GM15510 (cell line): Measurements from ENCODE around the gene OSBPL7.

Source experiments
- POLR2A ChIP-seq: IDR thresholded peaks from 3 replicates; pipeline ENCODE4 v1.6.1; 2011; ENCODE audit warnings: borderline replicate concordance; ENCODE audit not compliant: insufficient read length; ENCODE audit errors: extremely low read depth

OSBPL7 gene

GRCh38 chr17:47808036-47808829 lies 13.4 kb downstream of the OSBPL7 start:
- TF ChIP-seq POLR2A: no peak

DNA sequence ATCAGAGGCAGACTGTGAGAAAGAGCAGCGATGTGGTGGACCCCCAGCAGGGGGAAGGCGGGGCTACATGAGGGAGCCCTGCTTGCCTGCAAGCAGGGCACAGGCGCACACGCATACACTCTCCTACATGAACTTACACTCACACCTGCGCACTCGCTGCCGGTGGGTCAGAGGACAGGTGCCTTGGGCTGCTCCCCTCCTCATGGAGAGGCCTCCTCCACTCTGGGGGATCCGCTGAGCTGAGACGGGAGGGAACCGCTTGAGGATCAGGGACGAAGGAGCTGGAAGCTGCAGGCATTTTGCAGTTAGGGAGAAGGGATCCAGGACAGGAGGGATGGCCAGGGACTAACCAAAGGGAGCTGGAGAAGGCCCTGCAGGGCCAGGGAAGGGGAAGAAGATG lies 14.2 kb downstream of the OSBPL7 start:
- no peak for TF ChIP-seq POLR2A

GRCh38 chr17:47806913-47807255 lies 14.7 kb downstream of the OSBPL7 start:
- no peak for TF ChIP-seq POLR2A

GRCh38 chr17:47806026-47806912 lies 15.3 kb downstream of the OSBPL7 start:
- no peak for TF ChIP-seq POLR2A

DNA sequence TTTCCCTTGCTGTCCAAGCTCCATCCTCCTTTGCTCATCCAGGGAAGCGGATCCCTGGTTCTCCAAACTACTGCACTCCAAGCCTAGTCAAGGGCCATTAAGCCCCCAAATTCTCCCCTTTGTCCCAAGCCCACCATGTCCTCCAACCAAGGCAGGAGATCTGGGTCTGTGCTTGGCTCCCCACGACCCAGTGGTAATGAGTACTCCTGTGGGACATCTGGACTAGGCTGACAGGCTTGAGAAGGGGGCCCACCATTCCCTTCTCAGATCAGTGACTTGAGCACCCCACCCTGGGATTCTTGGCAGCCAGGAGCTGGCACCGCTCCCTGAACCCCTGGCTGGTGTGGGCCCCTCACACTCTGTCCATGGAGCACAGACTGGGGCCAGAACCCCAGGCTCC lies 17.1 kb downstream of the OSBPL7 start:
- TF ChIP-seq POLR2A: no peak

DNA sequence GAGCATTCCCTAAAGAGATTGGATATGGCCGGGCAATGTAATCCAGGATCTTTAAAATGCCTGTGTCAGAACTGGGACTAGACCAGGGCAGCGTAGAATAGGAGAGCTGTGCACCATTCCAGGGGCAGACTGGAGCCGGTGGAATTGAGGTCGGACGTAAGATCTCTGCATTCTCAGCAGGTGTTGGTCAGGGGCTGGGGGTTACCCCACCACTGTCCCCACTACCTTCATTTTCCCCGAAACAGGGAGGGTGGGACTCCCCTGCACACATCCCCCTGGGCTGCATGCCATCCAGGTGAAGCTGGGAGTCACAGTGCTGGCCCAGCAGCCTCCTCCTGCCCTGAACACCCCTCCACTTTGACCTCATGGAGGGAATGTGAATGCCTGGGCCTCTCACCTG lies 17.8 kb downstream of the OSBPL7 start:
- TF ChIP-seq POLR2A: no peak

- no peak for TF ChIP-seq POLR2A
Observed at GRCh38 chr17:47803201-47803600, 18.4 kb downstream of the OSBPL7 start.

DNA sequence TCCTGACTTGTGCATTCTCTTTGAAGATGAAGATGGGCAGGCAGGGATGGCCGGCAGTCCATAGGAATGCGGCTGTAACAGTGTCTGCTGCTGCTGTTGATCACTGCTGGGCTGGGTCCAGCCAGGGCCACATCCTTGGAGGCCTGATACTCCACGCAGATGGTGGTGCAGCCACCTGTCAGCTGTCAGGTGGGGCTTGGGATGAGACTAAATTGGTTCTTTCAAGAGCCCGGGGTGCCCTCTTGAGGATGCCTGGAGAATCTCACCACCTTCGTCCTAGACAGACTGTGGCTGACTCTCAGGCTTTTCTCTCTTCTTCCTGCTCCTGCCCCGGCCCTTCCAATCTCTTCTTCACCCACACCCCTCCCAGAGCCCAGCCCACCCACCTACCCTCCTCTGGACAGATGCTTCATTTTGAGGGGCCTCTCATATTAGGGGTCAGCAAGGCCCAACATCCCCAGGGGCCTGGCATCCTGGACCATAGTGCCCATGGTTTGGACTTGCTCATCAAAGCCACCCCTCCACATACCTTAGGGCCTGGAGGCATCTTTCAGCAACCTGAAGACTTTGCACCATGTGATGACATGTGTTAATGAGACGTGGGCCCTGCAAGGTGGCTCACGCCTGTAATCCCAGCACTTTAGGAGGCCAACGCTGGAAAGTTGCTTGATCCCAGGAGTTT lies 19.1 kb downstream of the OSBPL7 start:
- TF ChIP-seq POLR2A: no peak

DNA sequence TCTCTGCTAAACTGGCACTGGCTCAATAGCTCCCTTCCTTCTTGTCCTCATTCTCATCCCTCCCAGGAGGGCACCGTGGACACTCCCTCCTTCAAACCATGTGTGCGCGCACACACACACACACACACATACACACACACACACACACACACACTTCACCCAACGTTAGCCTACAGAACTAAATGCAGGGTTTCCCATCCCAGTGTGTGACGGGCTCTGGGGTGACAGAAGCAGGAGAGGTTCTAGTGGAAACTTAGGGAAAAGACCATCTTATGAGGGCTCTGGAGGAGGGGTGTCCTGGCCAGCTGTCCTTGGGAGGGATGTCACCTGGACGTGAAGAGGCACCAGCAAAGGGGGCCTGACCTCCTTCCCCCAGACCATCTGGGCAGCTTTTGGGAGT lies 19.7 kb downstream of the OSBPL7 start:
- no peak for TF ChIP-seq POLR2A

- TF ChIP-seq POLR2A: no peak
Observed at GRCh38 chr17:47801176-47801765, 20.3 kb downstream of the OSBPL7 start.

- no peak for TF ChIP-seq POLR2A
Observed at GRCh38 chr17:47800686-47801085, 20.9 kb downstream of the OSBPL7 start.

GRCh38 chr17:47797797-47798196 lies 23.8 kb downstream of the OSBPL7 start:
- no peak for TF ChIP-seq POLR2A

- TF ChIP-seq POLR2A: no peak
Observed at GRCh38 chr17:47792979-47793378, 28.6 kb downstream of the OSBPL7 start.

- TF ChIP-seq POLR2A: no peak
Observed at GRCh38 chr17:47792457-47792856, 29.1 kb downstream of the OSBPL7 start.

GRCh38 chr17:47791025-47791424 lies 30.6 kb downstream of the OSBPL7 start:
- no peak for TF ChIP-seq POLR2A
